Amygdala (tissue), 56 donors: ENCODE results near the gene MEGF9.
"Not testable (repeated sequence)": the region's sequence is repeated elsewhere in the genome, so short reads cannot be mapped to it uniquely, and the experiment has no call there.

ENCODE experiments used
- DNase-seq, 56 donors: peaks; one replicate each; lab custom pipeline; 2025; lab: John Stamatoyannopoulos, UW

MEGF9 gene

DNA sequence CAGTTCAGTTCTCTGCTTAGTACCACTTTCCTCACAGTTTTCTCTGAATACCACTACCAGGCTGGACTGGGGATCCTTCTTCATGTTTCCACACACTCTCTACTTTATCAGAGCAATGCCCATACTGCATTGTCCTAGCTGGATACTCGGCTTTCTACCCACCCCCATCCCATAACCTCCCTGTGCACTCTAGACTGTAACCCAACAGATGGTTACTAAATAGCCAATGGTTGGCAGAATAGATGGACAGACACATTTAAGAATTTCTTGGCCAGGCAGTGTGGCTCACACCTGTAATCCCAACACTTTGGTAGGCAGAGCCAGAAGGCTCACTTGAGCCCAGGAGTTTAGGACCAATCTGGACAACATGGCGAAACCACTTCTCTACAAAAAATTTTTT lies 157.1 kb downstream of the MEGF9 start:
- no peak for DNase-seq

GRCh38 chr9:120556775-120557174 lies 157.5 kb downstream of the MEGF9 start:
- no peak for DNase-seq

GRCh38 chr9:120555839-120556238 lies 158.4 kb downstream of the MEGF9 start:
- DNase-seq, result no peak

GRCh38 chr9:120552210-120552704 lies 162.0 kb downstream of the MEGF9 start:
- not testable (repeated sequence) for DNase-seq
